PC-9 (cell line): ENCODE data around the gene FAM13C. TPM values are rescaled to one million over a fixed set of nuclear protein-coding genes. Genes with fewer than 3 reads are reported as not detected.

ENCODE experiments used
- BruUV-seq: library from RNA; stranded (reverse); fragments of 400-500 nt; replicated peaks from 2 replicates; lab custom pipeline; 2021; lab: Mats Ljungman, UMichigan
- CTCF ChIA-PET: fragments of 300-600 bp; sonication (Branson Sonifier 250); formaldehyde crosslinking; loops from one replicate; lab custom pipeline; 2022; ENCODE audit warnings: antibody characterized with exemption; lab: Charles Lee
- POLR2A ChIA-PET: fragments of 300-600 bp; sonication (Branson Sonifier 250); formaldehyde crosslinking; loops from one replicate; lab custom pipeline; 2022; ENCODE audit warnings: antibody characterized with exemption; ENCODE audit not compliant: unreplicated experiment; lab: Charles Lee
- DNase-seq, 2 experiments: peaks; one replicate each; pipeline versions ENCODE4 v3.0.0 to v3.0.0-alpha.2; 2015 to 2022; ENCODE audit warnings: mixed read lengths in 1 of 2
- H2AFZ ChIP-seq: fragments of 200-600 bp; sonication (generic); 2 replicates; pipeline ENCODE4 v1.8.1; 2017; ENCODE audit warnings: antibody characterized with exemption
- H3F3A ChIP-seq: fragments of 200-600 bp; sonication (generic); 2 replicates; pipeline ENCODE4 v1.8.1; 2017; ENCODE audit warnings: antibody characterized with exemption, mild to moderate bottlenecking, low read depth; ENCODE audit not compliant: insufficient read depth
- H3K27ac ChIP-seq: fragments of 200-600 bp; sonication (generic); 2 replicates; pipeline ENCODE4 v1.6.1; 2016; ENCODE audit warnings: mixed run types
- H3K27me3 ChIP-seq: fragments of 200-600 bp; sonication (generic); 2 replicates; pipeline ENCODE4 v1.6.1; 2016; ENCODE audit warnings: low read depth, mixed run types; ENCODE audit not compliant: insufficient read depth
- H3K36me3 ChIP-seq: fragments of 200-600 bp; sonication (generic); 2 replicates; pipeline ENCODE4 v1.6.1; 2016; ENCODE audit warnings: low read depth, mixed run types
- H3K4me1 ChIP-seq: fragments of 200-600 bp; sonication (generic); replicated peaks from 2 replicates; pipeline ENCODE4 v1.6.1; 2016; ENCODE audit warnings: mixed run types; ENCODE audit not compliant: insufficient read depth
- H3K4me2 ChIP-seq: fragments of 200-600 bp; sonication (generic); 2 replicates; pipeline ENCODE4 v1.6.1; 2017; ENCODE audit warnings: mixed run types
- H3K4me3 ChIP-seq: fragments of 200-600 bp; sonication (generic); 2 replicates; pipeline ENCODE4 v1.6.1; 2016; ENCODE audit warnings: mixed run types
- H3K79me2 ChIP-seq: fragments of 200-600 bp; sonication (generic); 2 replicates; pipeline ENCODE4 v1.6.1; 2017; ENCODE audit warnings: low read depth, mixed run types
- H3K9me2 ChIP-seq: fragments of 200-600 bp; sonication (generic); 2 replicates; pipeline ENCODE4 v1.8.1; 2017; ENCODE audit warnings: mild to moderate bottlenecking; ENCODE audit not compliant: insufficient read depth
- H3K9me3 ChIP-seq: fragments of 200-600 bp; sonication (generic); 2 replicates; pipeline ENCODE4 v1.8.1; 2016; ENCODE audit warnings: low read depth; ENCODE audit not compliant: insufficient read depth
- H4K20me1 ChIP-seq: fragments of 200-600 bp; sonication (generic); 2 replicates; pipeline ENCODE4 v1.8.1; 2017; ENCODE audit not compliant: insufficient read depth
- CTCF ChIP-seq: fragments of 200-600 bp; sonication (generic); conservative IDR thresholded peaks from 2 replicates; pipeline ENCODE4 v1.6.1; 2017; ENCODE audit warnings: mixed run types, antibody characterized with exemption, mild to moderate bottlenecking, moderate library complexity
- EZH2 ChIP-seq: fragments of 200-600 bp; sonication (generic); IDR thresholded peaks from 2 replicates; pipeline ENCODE4 v1.8.0; 2017; ENCODE audit warnings: antibody characterized with exemption, low read depth
- intact Hi-C: fragments of 100-400 bp; cut with micrococcal nuclease; formaldehyde crosslinking; loops from one replicate; pipeline ENCODE4 v1.10.0; 2022; ENCODE audit not compliant: unreplicated experiment
- total RNA-seq: library from RNA; stranded (reverse); gene quantifications from 2 replicates; pipeline ENCODE4 v1.2.3, GENCODE V29; 2021

Gene FAM13C
- total RNA-seq, 1 experiment from 2014 or later: not detected

GRCh38 chr10:59255463-59255862, 106.9 kb downstream of the FAM13C start:
- no peak for DNase-seq
- Histone ChIP-seq H3K9me2 (no peaks in the 10 kb centered on the region), H3F3A (no peaks in the 10 kb centered on the region), H3K27me3 (no peaks in the 10 kb centered on the region), H3K36me3 (no peaks in the 10 kb centered on the region), H3K79me2 (no peaks in the 10 kb centered on the region), H4K20me1 (no peaks in the 10 kb centered on the region), H3K4me2 (no peak overlapping the region), H3K4me1 (no peaks in the 10 kb centered on the region), H2AFZ (no peak overlapping the region), H3K4me3 (no peak overlapping the region), H3K9me3 (no peaks in the 10 kb centered on the region), H3K27ac (no peak overlapping the region)
- POLR2A ChIA-PET: no interaction called here
- CTCF ChIA-PET: no interaction called here
- intact Hi-C loops: no loop called here
- TF ChIP-seq EZH2 (no peak), CTCF (no peak)
- BruUV-seq: no TSS peak

DNA sequence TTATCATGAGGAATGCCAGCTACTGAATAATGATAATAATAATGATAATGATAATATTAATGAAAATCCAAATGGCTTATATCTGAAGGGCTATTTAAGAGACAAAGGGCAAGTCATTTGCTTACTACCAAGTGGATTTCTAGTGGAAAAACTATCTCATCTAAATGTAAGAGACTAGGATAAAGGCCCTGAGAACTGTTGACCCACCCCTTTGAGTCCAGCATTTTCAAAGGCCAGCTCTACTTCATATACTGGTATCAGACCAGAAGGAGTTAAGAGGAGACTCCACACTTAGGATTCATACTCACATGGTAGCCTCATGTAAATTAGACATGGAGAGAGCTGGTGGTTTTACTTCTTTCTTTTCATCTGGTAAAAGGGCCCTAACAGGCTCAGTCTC, 109.9 kb downstream of the FAM13C start:
- H3K79me2 ChIP-seq: no peaks in the 10 kb centered on the region
- no peak overlapping the region for H3K4me2 ChIP-seq
- TF ChIP-seq EZH2 (no peak), CTCF (no peak)
- no peak overlapping the region for H3K4me3 ChIP-seq
- H3K36me3 ChIP-seq: no peaks in the 10 kb centered on the region
- intact Hi-C loops: no loop called here
- POLR2A ChIA-PET: no interaction called here
- H4K20me1 ChIP-seq: no peaks in the 10 kb centered on the region
- H3K9me2 ChIP-seq: no peaks in the 10 kb centered on the region
- no TSS peak for BruUV-seq
- no peaks in the 10 kb centered on the region for H3K27me3 ChIP-seq
- no peaks in the 10 kb centered on the region for H3K9me3 ChIP-seq
- H2AFZ ChIP-seq: no peak overlapping the region
- H3K27ac ChIP-seq: no peak overlapping the region
- H3F3A ChIP-seq: no peaks in the 10 kb centered on the region
- no peaks in the 10 kb centered on the region for H3K4me1 ChIP-seq
- DNase-seq: no peak
- CTCF ChIA-PET: no interaction called here

DNA sequence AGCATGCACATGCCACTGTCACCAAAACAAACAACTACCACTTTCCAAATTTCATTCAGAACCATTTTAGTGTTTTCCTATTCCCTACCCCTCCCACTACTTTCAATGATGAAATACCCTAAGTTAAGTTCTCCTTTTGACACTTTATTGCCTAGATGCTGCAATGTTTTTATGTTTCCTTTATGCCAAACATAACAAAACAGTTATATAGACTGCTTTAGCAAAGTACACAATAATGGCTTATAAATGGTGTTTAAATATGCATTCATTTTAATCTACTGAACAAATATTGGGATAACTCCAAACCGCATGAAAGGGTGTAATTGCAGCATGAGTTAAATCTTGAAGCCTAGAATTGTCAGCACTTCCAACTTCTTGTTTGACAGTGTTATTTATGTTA, 116.7 kb downstream of the FAM13C start:
- POLR2A ChIA-PET: no interaction called here
- no peaks in the 10 kb centered on the region for H3K27me3 ChIP-seq
- H3K27ac ChIP-seq: no peak overlapping the region
- H3K9me2 ChIP-seq: no peaks in the 10 kb centered on the region
- H3K36me3 ChIP-seq: no peaks in the 10 kb centered on the region
- CTCF ChIA-PET: no interaction called here
- no TSS peak for BruUV-seq
- no peaks in the 10 kb centered on the region for H4K20me1 ChIP-seq
- no peaks in the 10 kb centered on the region for H3K4me1 ChIP-seq
- no peaks in the 10 kb centered on the region for H3K9me3 ChIP-seq
- H3F3A ChIP-seq: no peaks in the 10 kb centered on the region
- no peak overlapping the region for H3K4me2 ChIP-seq
- H2AFZ ChIP-seq: no peak overlapping the region
- no peaks in the 10 kb centered on the region for H3K79me2 ChIP-seq
- intact Hi-C loops: loop anchor here (10.0 kb wide), 1 partner anchor 559 kb away; no protein-coding TSS in a partner anchor
- no peak for DNase-seq
- H3K4me3 ChIP-seq: no peak overlapping the region
- no peak for TF ChIP-seq CTCF
- TF ChIP-seq EZH2: no peak
